ENCODE results near the gene RREB1.

DNA sequence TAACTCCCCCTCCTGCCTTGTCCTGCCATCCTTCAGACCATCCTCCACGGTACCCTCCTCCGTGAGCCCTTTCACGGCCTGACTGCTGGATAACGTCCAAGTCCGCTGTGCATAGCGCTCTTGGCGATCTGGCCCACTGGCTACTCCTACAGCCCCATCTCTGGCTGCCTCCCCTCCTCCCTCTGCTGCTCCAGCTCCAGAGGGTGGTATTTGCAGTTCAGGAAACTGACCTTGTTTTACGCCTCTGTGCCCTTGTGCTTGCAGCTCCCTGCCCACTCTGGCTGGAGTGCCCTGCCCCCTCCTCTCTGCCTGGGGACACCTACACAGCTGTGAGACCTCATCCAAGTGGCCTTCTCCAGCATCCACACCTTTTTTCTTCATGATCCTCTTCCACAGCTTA lies 6.5 kb upstream of the RREB1 start:
- TF ChIP-seq, protein P1, sequence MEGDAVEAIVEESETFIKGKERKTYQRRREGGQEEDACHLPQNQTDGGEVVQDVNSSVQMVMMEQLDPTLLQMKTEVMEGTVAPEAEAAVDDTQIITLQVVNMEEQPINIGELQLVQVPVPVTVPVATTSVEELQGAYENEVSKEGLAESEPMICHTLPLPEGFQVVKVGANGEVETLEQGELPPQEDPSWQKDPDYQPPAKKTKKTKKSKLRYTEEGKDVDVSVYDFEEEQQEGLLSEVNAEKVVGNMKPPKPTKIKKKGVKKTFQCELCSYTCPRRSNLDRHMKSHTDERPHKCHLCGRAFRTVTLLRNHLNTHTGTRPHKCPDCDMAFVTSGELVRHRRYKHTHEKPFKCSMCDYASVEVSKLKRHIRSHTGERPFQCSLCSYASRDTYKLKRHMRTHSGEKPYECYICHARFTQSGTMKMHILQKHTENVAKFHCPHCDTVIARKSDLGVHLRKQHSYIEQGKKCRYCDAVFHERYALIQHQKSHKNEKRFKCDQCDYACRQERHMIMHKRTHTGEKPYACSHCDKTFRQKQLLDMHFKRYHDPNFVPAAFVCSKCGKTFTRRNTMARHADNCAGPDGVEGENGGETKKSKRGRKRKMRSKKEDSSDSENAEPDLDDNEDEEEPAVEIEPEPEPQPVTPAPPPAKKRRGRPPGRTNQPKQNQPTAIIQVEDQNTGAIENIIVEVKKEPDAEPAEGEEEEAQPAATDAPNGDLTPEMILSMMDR (IDR thresholded peaks at IDR 0.05; ENCODE audit: insufficient read depth, low read depth, low read length): no peak
- no peak for TF ChIP-seq EZH2 (IDR thresholded peaks at IDR 0.05; ENCODE audit: insufficient read depth, low read length)
